ENCODE data around the gene SCT.
A peak's percentile ranks its signal among the peaks of the same experiment; 100 is the strongest.

The SCT gene

GRCh38 chr11:643849-644738, 17.1 kb upstream of the SCT start:
- no peak for DNase-seq

GRCh38 chr11:643366-643765, 16.4 kb upstream of the SCT start:
- DNase-seq: no peak

- DNase-seq: no peak
Measured at GRCh38 chr11:641806-642370, 14.9 kb upstream of the SCT start.

GRCh38 chr11:640021-640706, 13.2 kb upstream of the SCT start:
- peak in 1 of 2 donors; percentile 41 for DNase-seq

- no peak for DNase-seq
Measured at GRCh38 chr11:639332-639955, 12.5 kb upstream of the SCT start.

- no peak for DNase-seq
Measured at GRCh38 chr11:638631-639331, 11.8 kb upstream of the SCT start.

GRCh38 chr11:637593-638521, 10.9 kb upstream of the SCT start:
- no peak for DNase-seq

- no peak for DNase-seq
Measured at GRCh38 chr11:637333-637592, 10.3 kb upstream of the SCT start.

GRCh38 chr11:636511-637332, 9.7 kb upstream of the SCT start, which contains the start of gene DRD4:
DRD4 (plus strand) TSS chr11:637269; CDS start chr11:637305, 36 bp downstream.
- DNase-seq: no peak

GRCh38 chr11:635945-636510, 9.0 kb upstream of the SCT start:
- no peak for DNase-seq

- no peak for DNase-seq
Measured at GRCh38 chr11:630871-631270, 3.9 kb upstream of the SCT start.

- DNase-seq: no peak
Measured at GRCh38 chr11:629237-629583, 2.2 kb upstream of the SCT start.

GRCh38 chr11:628056-628455, 1.1 kb upstream of the SCT start:
- DNase-seq: no peak

- DNase-seq: no peak
Measured at GRCh38 chr11:627308-627576, 261 bp upstream of the SCT start.

- no peak for DNase-seq
Measured at GRCh38 chr11:625636-626268, 1.2 kb downstream of the SCT start.

- no peak for DNase-seq
Measured at GRCh38 chr11:624705-625635, 2.0 kb downstream of the SCT start, which contains the start of gene CDHR5. CDHR5 (minus strand) TSS chr11:624955; CDS start chr11:624902, 53 bp downstream.

- peak in 1 of 2 donors; percentile 4 for DNase-seq
Measured at GRCh38 chr11:623999-624704, 2.8 kb downstream of the SCT start.

- DNase-seq: no peak
Measured at GRCh38 chr11:623349-623869, 3.6 kb downstream of the SCT start.

All from inflammatory macrophage (primary cell).